Heart left ventricle (tissue), 13 donors: Measurements from ENCODE around the gene EFCAB7.

Experiments
- POLR2A ChIP-seq, 2 donors: fragments of 450-650 bp; IDR thresholded peaks; one replicate each; pipeline ENCODE4 v1.6.1; 2017; ENCODE audit warnings: antibody characterized with exemption in 2 of 2, mild to moderate bottlenecking in 2 of 2, moderate library complexity in 2 of 2
- TF ChIP-seq, protein P1 (sequence below), 12 donors: fragments of 200-600 bp; sonication (generic) in 4 of 12; IDR thresholded peaks; one replicate each; pipeline versions ENCODE4 v1.5.0 to v1.8.0; 2018 to 2022; ENCODE audit warnings: antibody characterized with exemption in 12 of 12, mild to moderate bottlenecking in 5 of 12
- donor health status: ischemic (EF 13 %, LVEDD 7.1; RV severe dilation, severe dysfunction).
- donor health status: DM: no; HTN: yes; CAD: no.
- donor health status: DM: no; HTN: no; CAD: no.
- donor health status: ischemic (EF 25% LVEDD 6.9; RV normal size, moderate dysfunction).
- donor health status: ischemic (EF 25% LVEDD 5.7; RV mildly dilated, moderate dysfunction).
- donor health status: ischemic (EF 35%, LVEDD 5.7; RV mildly dilated, moderate dysfunction).
- donor health status: nonischemic (EF 11% LVEDD 7.7; RV severe dilation, severe dysfunction).
- donor health status: DM: yes; HTN: yes; CAD: no.
- donor health status: PGD.
- donor health status: ischemic (EF 29% LVEDD 5.4; RV normal size, mild dysfunction).
- donor health status: nonischemic (EF 23%, LVEDD 6.1; RV moderate dilation, normal function).

DNA sequence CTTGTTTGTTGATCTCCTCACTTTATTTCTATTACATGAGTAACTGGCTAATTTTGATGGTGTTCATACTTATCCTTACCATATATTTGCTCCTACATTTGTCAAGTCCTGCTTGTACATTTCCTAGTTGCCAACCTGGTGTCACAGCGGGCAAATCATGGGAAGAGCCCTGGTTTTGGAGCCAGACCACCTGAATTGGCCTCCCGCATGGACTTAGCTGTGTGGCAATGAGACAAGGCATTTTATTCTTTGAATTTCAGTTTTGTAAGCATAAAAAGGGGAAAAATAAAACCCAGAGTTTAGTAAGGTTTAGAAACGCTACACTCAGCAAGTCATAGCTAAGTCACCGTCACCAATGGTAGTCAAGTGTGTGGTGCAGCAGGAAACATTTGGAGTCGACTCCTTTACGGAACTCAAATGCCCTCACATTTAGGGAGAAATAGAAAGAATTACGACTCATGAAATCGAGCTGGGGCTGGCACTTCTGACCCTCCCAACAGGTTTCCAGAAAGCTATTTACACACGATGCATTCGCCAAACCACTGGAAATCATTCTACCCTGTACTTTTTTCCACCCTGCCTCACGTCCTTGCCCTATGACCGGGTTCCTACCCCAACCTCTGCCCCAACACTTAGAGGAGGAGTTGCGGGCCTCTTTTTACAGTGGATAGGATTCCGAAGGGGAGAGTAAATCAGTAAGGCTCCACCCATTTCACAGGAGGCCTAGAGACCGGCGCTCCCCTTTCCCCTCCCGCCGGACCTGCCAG, 69.4 kb downstream of the EFCAB7 start:
- no peak for TF ChIP-seq POLR2A (IDR thresholded peaks at IDR 0.05)
- TF ChIP-seq, protein P1, sequence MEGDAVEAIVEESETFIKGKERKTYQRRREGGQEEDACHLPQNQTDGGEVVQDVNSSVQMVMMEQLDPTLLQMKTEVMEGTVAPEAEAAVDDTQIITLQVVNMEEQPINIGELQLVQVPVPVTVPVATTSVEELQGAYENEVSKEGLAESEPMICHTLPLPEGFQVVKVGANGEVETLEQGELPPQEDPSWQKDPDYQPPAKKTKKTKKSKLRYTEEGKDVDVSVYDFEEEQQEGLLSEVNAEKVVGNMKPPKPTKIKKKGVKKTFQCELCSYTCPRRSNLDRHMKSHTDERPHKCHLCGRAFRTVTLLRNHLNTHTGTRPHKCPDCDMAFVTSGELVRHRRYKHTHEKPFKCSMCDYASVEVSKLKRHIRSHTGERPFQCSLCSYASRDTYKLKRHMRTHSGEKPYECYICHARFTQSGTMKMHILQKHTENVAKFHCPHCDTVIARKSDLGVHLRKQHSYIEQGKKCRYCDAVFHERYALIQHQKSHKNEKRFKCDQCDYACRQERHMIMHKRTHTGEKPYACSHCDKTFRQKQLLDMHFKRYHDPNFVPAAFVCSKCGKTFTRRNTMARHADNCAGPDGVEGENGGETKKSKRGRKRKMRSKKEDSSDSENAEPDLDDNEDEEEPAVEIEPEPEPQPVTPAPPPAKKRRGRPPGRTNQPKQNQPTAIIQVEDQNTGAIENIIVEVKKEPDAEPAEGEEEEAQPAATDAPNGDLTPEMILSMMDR (IDR thresholded peaks at IDR 0.05) = no peak
